ENCODE results near the gene ZNF331.

ZNF331 gene

DNA sequence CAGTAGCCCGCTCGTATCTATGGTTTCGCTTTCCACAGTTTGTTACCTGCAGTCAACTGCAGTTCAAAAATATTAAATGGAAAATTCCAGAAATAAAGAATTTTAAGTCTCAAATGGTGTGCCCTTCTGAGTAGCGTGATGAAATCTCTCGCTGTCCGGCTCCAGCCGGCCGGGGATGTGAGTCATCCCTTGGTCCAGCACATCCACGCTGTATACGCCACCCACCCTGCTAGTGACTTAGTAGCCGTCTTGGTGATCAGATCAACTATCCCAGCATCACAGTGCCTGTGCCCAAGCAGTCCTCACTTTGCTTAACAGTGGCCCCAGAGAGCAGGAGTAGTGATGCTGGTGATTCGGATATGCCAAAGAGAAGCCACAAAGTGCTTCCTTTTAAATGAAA lies 40.0 kb downstream of the ZNF331 start:
- DNase-seq, result no peak

DNA sequence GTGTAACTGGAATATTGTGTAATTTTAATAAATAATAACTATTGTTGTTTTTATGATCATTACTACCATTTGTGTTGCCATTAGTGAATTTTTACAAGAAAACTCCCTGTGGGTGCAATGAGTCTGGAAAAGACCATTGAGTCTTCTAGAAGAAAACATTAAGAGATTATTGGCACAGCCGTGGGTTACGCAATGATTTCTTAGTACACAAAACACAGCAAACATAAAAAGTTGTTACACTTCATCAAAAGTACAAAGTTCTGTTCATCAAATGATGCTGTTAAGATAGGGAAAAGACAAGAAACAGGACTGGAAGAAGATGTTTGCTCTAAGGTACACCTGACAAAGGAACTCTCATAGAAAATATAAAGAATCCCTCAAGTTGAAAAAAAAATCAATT lies 41.6 kb downstream of the ZNF331 start:
- no peak for DNase-seq

DNA sequence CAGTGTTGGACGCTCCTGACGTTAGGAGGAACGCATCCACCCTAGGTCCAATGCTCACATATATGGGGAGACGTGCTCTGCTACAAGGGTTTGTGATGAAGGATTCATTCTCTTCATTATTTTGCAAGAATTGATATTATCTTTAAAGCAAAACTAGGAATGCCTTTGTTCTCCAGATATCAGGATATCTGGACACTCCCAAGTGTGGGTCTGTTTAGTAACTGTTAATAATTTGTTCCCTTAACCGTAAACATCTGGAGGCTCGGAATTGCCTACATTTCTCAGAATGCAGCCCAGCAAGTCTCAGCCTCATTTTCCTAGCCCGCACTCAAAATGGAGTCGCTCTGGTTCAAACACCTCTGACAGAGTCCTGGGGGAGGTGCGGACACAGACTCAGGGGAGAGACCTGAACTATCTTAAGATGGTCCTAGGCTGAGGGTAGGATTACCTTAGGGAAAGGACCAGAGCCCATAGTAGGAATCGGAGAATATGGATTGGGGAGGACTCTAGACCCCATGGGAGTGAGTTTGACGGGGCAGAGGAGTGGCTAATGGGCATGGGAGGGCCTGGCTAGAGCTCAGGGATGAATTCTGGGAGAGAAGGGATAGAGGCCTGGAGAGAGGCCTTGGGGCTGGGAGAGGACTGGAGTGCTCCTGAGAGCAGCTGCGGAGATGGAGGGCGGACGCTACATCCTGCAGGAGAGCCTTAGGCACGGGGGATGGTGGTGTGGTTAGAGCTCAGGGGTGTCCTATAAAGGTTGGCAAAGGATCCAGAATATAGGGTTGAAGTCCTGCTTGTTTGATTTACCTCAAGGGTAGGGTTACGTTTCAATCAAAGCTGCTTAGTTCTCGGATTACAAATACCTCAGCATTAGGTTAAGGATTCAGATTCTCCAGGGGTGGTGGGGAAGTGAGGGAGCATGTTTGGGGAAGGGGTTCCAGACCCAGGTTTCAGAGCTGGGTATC lies 43.2 kb downstream of the ZNF331 start:
- no peak for DNase-seq

DNA sequence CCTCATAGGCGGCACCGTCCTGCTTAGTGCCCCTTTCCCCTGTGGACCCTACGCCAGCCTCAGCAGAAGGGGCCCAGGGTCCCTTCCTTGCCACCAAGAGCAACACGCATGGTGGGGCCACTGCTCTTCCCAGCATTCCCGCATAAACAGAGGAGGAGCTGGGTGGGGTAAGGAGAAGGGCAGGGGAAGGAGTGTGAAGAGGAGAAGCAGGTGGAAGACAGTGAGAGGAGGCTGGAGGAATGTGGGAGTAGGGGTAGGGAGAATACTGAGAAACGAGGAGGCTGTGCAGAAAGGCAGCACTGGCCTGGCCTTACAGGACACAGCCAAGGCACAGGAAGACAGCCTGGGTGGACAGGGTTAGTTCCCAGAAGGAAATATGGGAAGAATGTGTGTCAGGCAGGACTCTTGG lies 43.9 kb downstream of the ZNF331 start:
- DNase-seq, result no peak

DNA sequence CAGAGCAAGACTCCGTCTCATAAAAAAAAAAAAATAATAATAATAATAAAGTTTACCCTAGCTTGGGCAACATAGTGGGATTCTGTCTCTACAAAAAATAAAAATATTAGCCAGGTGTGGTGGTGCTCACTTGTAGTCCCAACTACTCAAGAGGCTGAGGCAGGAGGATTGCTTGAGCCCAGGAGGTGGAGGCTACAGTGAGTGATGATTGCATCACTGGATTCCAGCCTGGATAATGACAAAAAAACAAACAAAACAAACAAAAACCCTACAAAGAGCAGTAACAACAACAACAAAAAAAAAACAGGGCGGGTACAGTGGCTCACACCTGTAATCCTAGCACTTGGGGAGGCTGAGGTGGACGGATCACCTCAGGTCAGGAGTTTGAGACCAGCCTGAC lies 45.2 kb downstream of the ZNF331 start:
- no peak for DNase-seq

DNA sequence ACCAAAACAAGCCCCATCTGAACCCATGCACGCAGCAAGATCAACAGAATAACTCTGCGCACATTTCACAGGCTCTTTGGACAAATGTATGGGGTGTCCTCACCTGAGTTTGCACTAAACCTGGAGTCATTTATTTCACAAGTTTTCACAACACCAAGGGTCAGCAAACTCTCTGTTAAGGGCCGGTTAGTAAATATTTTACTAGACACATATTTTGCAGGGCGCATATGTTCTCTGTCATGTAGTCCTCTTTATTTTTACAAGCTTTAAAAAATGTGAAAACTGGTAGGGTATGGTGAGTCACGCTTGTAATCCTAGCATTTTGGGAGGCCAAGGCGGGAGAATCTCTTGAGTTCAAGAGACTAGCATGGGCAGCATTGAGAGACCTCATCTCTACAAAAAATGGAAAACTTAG lies 48.3 kb downstream of the ZNF331 start:
- DNase-seq, result no peak

DNA sequence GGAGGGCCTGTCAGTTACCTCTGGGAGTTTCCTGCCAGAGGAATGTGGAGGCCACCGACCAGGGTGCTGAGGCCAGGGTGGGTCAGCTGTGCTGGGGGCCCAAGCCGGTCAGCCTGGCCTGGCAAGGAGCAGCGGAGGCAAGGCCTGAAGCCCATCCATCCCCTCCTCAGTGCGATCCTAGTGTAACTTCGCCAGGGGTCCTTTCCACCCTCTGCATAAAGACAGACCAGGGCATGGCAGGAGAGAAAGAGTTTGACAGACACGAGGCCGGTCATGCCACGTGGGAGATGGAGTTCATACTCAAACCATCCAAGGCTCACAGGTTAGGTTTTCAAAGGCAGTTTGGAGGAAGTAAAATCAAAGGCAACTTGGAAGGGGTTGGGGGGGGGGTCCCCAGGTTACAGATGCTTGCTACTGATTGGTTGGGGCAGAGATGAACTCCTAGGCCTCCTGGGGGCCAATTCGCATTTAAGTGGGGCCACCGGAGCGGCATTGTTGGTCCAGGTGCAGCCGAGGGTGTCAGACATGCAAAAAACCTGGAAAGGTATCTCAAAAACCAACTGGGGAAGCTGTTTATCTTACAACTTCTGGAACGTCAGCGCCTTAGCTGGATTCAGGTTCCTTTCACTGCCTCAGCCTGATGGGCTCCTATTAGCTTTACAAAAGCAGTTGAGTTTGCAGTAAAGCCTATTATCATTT lies 57.0 kb downstream of the ZNF331 start:
- no peak for DNase-seq

DNA sequence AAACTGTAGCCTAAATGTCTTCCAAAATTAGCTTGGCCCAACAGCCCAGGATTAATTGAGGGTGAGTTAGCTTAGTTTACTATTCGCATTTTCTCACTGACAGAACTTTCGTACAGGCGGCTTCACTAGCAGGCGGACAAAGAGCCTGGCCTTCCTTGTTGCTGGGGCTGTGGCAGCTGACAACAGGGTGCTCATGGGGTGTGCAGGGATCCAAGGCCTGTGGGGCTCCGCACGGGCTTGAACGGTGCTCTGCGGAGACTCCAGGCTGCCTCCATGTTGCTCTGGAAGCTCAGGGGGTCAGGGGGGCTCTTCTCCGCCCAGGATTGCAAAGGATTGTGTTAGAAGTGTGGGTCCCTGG lies 57.5 kb downstream of the ZNF331 start:
- no peak for DNase-seq

DNA sequence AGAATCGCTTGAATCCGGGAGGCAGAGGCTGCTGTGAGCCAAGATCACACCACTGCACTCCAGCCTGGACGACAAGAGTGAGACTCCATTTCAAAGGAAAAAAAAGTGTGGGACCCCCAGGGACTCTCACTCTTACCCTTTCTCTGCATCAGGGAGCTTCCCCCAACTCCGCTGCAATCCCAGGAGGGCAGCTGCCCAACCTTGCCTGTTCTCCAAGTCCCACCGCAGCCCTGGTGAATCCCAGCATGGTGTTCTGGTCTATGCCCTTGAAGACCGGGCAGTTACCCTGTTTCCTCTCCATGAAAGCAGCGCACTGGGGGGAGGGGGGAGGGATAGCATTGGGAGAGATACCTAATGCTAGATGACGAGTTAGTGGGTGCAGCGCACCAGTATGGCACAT lies 58.1 kb downstream of the ZNF331 start:
- no peak for DNase-seq

DNA sequence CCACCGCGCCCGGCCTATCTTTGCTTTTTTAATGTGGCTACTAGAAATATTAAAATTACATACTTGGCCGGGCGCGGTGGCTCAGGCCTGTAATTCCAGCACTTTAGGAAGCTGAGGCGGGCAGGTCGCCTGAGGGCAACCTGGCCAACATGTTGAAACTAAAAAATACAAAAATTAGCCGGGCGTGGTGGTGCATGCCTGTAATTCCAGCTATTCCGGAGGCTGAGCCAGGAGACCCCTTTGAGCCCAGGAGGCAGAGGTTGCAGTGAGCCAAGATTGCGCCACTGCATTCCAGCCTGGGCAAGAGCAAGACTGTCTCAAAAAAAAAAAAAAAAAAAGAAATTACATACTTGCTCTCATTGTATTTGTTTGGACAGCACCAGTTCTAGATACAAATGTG lies 59.1 kb downstream of the ZNF331 start:
- DNase-seq, result no peak

DNA sequence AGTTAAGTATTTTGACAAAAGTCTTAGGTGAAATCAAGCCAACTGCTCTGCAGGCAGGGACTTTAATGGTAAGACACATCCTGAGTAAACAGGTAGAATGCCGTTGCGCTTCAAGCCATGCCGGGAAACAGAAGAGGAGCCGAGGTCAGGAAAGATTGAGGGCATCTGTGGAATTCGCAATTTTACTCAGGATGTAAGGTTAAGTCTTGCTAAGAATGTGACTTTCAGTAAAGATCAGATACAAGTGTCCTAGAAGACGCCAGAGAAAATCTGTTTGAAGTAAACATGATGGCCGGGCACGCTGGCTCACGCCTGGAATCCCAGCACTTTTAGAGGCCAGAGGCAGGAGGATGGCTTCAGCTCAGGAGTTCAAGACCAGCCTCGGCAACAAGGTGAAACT lies 60.4 kb downstream of the ZNF331 start:
- no peak for DNase-seq

DNA sequence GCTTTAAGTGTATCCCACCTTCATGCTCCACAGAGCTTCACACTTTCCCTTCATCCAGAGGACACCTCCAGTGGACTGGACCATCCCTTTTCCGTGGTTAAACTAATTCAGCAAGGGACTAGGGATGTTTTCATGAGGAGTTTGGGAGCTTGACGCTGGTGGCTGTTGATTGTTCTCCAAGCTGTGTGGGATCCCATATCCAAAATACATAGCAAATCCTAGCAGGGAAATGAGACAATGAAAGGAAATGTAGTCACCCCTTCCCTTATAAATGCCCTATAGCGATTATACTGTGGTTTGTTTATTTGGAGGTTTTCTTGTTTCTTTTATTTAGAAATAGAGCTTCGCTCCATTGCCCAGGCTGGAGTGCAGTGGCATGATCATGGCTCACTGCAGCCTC lies 62.3 kb downstream of the ZNF331 start:
- no peak for DNase-seq

DNA sequence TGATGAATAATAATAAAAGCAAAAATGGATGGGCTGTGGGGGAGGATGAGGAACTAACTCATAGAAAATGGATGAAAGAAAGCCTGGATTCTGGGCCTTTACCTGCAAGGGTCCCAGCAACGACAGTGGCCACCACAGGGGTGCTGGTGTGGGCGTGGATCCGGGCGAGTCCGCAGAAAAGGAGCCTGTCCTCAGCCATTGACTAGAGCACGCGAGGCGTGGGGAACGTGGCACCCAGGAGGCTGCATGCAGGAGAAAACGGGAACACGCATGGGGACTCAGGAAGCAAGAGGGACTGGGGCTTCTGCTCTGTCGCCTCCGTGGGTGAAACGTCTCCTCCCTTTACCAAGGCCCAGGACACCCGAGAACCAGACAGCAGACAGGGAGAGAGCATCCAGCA lies 68.1 kb downstream of the ZNF331 start:
- DNase-seq, result no peak

DNA sequence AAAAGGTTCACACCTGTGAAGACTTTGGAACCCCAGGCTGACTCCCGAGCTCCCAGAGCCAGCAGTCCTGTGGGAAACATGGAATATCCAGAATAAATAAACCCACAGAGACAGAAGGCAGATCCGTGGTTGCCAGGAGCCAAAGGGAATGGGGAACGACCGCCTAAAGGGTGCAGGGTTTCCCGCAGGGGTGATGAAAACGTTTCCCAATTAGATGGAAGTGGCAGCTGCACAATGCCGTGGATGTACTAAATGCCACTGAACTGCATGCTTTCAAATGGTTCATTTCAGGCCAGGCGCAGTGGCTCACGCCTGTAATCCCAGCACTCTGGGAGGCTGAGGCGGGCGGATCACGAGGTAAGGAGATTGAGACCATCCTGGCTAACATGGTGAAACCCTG lies 70.4 kb downstream of the ZNF331 start:
- DNase-seq, result no peak

DNA sequence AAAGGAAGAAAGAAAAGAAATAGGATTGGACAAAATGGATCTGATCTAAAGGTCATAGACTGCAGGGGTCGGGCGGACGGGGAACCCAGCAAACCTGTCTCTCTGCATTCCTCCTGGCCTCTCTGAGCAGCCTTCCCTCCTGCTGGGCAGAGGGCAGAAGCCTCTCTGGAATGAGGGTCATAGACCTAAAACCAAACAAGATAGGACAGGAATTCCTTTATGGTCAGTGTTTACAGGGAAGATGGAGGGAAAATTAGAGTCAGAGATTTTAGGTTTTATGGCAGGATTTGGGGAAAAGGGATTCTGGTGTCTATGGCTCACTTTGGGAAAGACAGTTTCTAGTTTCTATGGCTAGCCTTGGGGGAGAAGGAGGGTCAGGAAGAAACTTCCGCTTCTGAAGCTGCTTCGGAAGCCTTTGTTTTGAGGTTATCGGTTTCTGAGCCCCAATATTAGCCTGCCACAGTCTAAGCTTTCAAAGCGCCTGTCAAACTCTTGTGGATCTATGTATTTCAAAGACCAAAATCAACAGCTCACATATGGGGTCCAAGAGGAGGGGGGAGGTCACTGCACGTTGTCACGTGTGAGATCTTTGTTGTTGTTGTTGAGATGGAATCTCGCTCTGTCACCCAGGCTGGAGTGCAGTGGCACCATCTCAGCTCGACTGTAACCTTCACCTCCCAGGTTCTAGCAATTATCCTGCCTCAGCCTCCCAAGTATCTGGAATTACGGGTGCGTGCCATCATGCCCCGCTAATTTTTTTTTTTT lies 75.0 kb downstream of the ZNF331 start:
- no peak for DNase-seq

DNA sequence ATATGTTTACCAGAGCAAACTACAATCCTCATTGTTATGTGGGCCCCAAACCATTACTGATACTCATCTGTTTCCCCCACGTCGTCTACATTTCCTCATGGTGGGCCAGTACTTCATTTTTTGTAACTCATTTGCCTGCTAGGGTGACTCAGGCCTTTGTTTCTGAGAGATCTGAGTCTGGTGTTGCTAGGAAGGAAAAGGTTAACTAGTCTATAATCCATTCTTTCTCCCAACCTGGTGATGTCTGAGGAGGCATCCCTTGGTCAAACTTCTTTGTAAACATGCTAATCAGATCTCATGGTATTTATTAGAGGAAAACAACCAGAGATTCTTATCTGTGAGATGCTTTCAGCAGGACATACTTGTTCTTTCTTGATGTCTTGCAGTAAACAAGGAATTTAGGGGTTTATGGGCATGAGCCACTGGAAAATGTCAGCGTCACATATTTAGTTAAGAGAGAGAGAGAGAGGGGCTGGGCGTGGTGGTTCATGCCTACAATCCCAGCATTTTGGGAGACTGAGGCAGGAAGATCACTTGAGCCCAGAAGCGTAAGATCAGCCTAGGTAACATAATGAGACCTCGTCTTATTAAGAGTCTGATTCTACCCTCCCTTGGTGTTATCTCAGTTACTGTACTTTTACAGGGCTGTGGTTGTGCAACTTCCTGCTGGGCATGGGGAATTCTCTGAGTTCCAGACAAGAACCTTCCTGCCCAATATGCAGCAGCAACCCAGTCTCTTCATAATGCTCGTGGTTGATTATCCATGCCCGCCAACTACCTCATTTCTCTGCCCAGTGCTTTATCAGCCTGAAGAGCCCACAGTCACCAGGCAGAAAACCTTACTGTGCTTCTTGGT lies 84.2 kb downstream of the ZNF331 start:
- DNase-seq, result no peak

DNA sequence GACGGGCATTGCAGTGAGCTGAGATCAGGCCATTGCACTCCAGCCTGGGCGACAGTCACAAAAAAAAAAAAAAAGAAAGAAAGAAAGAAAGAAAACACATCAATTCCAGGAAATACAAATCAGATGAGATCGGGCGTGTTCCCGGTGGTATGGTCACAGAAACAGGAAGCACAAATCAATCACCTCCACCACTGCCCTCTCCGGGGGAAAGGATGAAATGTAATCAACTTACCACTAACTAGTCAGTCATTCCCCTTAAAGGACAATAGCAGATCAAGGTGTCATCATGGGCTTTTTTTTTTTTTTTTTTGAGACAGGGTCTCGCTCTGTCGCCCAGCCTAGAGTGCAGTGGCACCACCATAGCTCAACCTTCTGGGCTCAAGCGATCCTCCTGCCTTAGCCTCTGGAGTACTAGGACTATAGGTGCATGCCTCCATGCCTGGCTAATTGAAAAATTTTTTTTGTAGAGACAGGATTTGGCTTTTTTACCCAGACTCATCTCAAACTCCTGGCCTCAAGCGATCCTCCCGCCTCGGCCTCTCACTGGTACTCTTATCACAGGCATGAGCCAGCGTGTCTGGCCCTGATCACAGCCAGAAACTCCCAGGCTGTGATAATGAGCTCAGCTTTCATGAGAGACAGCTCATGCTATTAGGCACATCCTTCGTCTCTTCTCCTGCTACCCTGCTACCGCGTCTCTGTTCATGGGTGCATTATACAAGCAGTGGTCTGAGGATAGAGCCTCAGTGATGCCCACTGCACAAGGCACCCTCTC lies 87.0 kb downstream of the ZNF331 start:
- DNase-seq, result no peak

DNA sequence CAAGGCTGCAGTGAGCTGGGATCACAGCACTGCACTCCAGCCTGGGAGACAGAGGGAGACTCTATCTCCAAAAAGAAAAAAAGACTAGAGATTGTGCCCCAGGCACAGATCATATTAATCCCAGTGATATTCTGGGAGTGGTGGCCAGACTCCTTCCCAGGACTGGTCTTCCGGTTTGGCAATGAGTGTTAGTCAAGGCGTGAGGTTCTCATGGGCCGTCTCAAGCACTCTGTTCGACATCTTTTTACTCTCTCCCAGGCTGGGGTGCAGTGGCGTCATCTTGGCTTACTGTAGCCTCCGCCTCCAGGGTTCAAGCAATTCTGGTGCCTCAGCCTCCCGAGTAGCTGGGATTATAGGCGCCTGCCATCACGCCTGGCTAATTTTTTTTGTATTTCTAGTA lies 88.5 kb downstream of the ZNF331 start:
- no peak for DNase-seq

DNA sequence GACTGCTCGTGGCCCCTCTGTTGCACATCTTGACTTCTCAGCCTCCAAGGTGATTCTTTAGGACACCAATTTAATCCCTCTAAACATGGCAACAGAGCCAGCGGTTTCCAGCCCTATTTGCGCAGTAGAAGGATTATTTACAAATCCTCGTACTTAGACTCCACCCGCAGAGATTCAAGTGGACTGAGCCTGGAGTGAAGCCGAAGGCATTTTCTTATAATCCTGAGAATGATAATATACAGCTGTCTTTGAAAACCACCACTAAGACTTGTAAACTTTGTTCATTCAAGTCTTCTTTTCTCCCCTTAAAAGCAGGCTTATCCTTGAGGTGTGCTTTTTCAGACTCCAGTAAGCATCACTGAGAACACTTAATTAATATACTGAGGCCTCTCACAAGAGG lies 89.0 kb downstream of the ZNF331 start:
- no peak for DNase-seq

All from NCI-H2029 treated with DMSO at 0.1 percent for 48 hours (cell line).